IMR-90 (cell line): ENCODE data around the gene LAGE3. TPM values are rescaled to one million over a fixed set of nuclear protein-coding genes. Genes with fewer than 3 reads are reported as not detected.

ENCODE experiments used
- ATAC-seq: fragments of 200-7000 bp; cut with Tn5 transposase; 2 replicates; pipeline ENCODE4 v1.9.1; 2020; ENCODE audit warnings: low read depth, mild to moderate bottlenecking, moderate library complexity
- BruUV-seq: library from RNA; stranded (reverse); fragments of 400-500 nt; replicated peaks from 2 replicates; lab custom pipeline; 2021; lab: Mats Ljungman, UMichigan
- CTCF ChIA-PET: fragments of 300-600 bp; formaldehyde crosslinking; extraction: SDS; loops from one replicate; lab custom pipeline; 2021; ENCODE audit warnings: antibody characterized with exemption; lab: Yijun Ruan, JAX
- POLR2A ChIA-PET: fragments of 300-600 bp; sonication (Branson Sonifier 250); formaldehyde crosslinking; loops from one replicate; lab custom pipeline; 2022; ENCODE audit warnings: antibody characterized with exemption; ENCODE audit not compliant: unreplicated experiment; lab: Charles Lee
- DNase-seq: peaks from one replicate; pipeline ENCODE4 v3.0.0; 2013
- H2AFZ ChIP-seq: replicated peaks from 2 replicates; pipeline ENCODE3; 2013; ENCODE audit warnings: low read length, mild to moderate bottlenecking; ENCODE audit not compliant: poor library complexity
- H2AK5ac ChIP-seq: 2 replicates; pipeline ENCODE4 v1.6.1; 2013; ENCODE audit warnings: low read depth, low read length, inconsistent platforms
- H2AK9ac ChIP-seq: replicated peaks from 2 replicates; pipeline ENCODE3; 2013; ENCODE audit warnings: mild to moderate bottlenecking, low read depth, low read length, moderate library complexity; ENCODE audit not compliant: poor library complexity
- H2BK120ac ChIP-seq: 2 replicates; pipeline ENCODE4 v1.6.1; 2013; ENCODE audit warnings: low read depth, low read length, inconsistent platforms
- H2BK15ac ChIP-seq: 3 replicates; pipeline ENCODE4 v1.6.1; 2013; ENCODE audit warnings: low read depth, low read length, inconsistent platforms
- H2BK20ac ChIP-seq: 2 replicates; pipeline ENCODE4 v1.6.1; 2013; ENCODE audit warnings: low read depth, mild to moderate bottlenecking, inconsistent platforms, low read length, moderate library complexity
- H2BK5ac ChIP-seq: 2 replicates; pipeline ENCODE4 v1.6.1; 2013; ENCODE audit warnings: mild to moderate bottlenecking, low read depth, low read length, inconsistent platforms; ENCODE audit not compliant: poor library complexity, severe bottlenecking
- H3K14ac ChIP-seq: replicated peaks from 2 replicates; pipeline ENCODE4 v1.6.1; 2013; ENCODE audit warnings: low read depth, low read length, inconsistent platforms
- H3K18ac ChIP-seq: 2 replicates; pipeline ENCODE4 v1.6.1; 2013; ENCODE audit warnings: low read depth, low read length, control low read depth
- H3K23ac ChIP-seq: 2 replicates; pipeline ENCODE4 v1.6.1; 2013; ENCODE audit warnings: low read depth, low read length, inconsistent platforms
- H3K27ac ChIP-seq: 2 replicates; pipeline ENCODE4 v1.5.1; 2013; ENCODE audit warnings: mild to moderate bottlenecking, control low read depth, low read length; ENCODE audit not compliant: insufficient read depth
- H3K27me3 ChIP-seq: 2 replicates; pipeline ENCODE4 v1.6.1; 2013; ENCODE audit warnings: low read length; ENCODE audit not compliant: control insufficient read depth, insufficient read depth
- H3K36me3 ChIP-seq: 2 replicates; pipeline ENCODE4 v1.6.1; 2013; ENCODE audit warnings: low read length, mixed read lengths; ENCODE audit not compliant: control insufficient read depth, insufficient read depth
- H3K4ac ChIP-seq: 2 replicates; pipeline ENCODE4 v1.6.1; 2013; ENCODE audit warnings: low read depth, low read length, inconsistent platforms
- H3K4me1 ChIP-seq: 2 replicates; pipeline ENCODE4 v1.6.1; 2013; ENCODE audit warnings: low read length, mixed read lengths; ENCODE audit not compliant: control insufficient read depth, insufficient read depth
- H3K4me2 ChIP-seq: 2 replicates; pipeline ENCODE4 v1.6.1; 2013; ENCODE audit warnings: low read depth, mild to moderate bottlenecking, control low read depth, low read length, moderate library complexity
- H3K4me3 ChIP-seq: 2 replicates; pipeline ENCODE4 v1.5.1; 2013; ENCODE audit warnings: low read depth, mild to moderate bottlenecking, control low read depth, low read length, moderate library complexity; ENCODE audit not compliant: insufficient read depth
- H3K56ac ChIP-seq: 2 replicates; pipeline ENCODE4 v1.6.1; 2013; ENCODE audit warnings: low read length, inconsistent platforms; ENCODE audit not compliant: insufficient read depth; ENCODE audit errors: extremely low read depth
- H3K79me1 ChIP-seq, 2 experiments: 2 replicates each; pipeline ENCODE4 v1.6.1; 2013; ENCODE audit warnings: low read length in 2 of 2, inconsistent platforms in 1 of 2, low read depth in 1 of 2
- H3K9ac ChIP-seq: 2 replicates; pipeline ENCODE4 v1.6.1; 2013; ENCODE audit warnings: low read depth, low read length, control low read depth
- H3K9me1 ChIP-seq: 2 replicates; pipeline ENCODE4 v1.6.1; 2013; ENCODE audit warnings: low read length, inconsistent platforms; ENCODE audit not compliant: insufficient read depth
- H3K9me3 ChIP-seq: 2 replicates; pipeline ENCODE4 v1.6.1; 2013; ENCODE audit warnings: low read length; ENCODE audit not compliant: control insufficient read depth, insufficient read depth
- H4K20me1 ChIP-seq: 2 replicates; pipeline ENCODE4 v1.6.1; 2013; ENCODE audit warnings: low read length, inconsistent platforms; ENCODE audit not compliant: insufficient read depth
- H4K5ac ChIP-seq: 2 replicates; pipeline ENCODE4 v1.6.1; 2013; ENCODE audit warnings: mild to moderate bottlenecking, low read depth, low read length, control low read depth
- H4K8ac ChIP-seq, 2 experiments: 2 replicates each; pipeline ENCODE4 v1.6.1; 2013; ENCODE audit warnings: low read depth in 2 of 2, low read length in 2 of 2, control low read depth in 1 of 2, inconsistent platforms in 1 of 2
- H4K91ac ChIP-seq: 2 replicates; pipeline ENCODE4 v1.6.1; 2013; ENCODE audit warnings: low read depth, low read length, inconsistent platforms; ENCODE audit not compliant: insufficient read depth
- MAFK ChIP-seq: IDR thresholded peaks from 2 replicates; pipeline ENCODE4 v1.6.1; 2012; ENCODE audit warnings: low read depth, low read length, improper control_type of control experiment
- WGBS, 2 experiments: methylation state at CpG; one replicate each; pipeline versions ENCODE4 v1.1.5 to v1.1.7; 2013; ENCODE audit warnings: missing lambda C conversion rate in 2 of 2; ENCODE audit not compliant: insufficient read length in 1 of 2; ENCODE audit errors: extremely low coverage in 2 of 2; 5-methylcytosine and 5-hydroxymethylcytosine counted together
- dilution Hi-C: fragments of 300-500 bp; cut with HindIII; formaldehyde crosslinking; loops from one replicate; pipeline ENCODE4 v1.14.3; 2018; ENCODE audit warnings: low sequenced_read_pairs; ENCODE audit not compliant: unreplicated experiment
- in situ Hi-C: fragments of 300-500 bp; cut with MboI; formaldehyde crosslinking; loops from 3 replicates; pipeline ENCODE4 v1.14.3; 2019; ENCODE audit warnings: low sequenced_read_pairs, inconsistent platforms, mixed read lengths
- intact Hi-C: fragments of 100-400 bp; cut with micrococcal nuclease; formaldehyde crosslinking; loops from 2 replicates; pipeline ENCODE4 v1.10.0; 2022
- polyA plus RNA-seq, 3 experiments: library from polyadenylated mRNA; depleted of rRNA; stranded (reverse); fragments of >200 nt; gene quantifications; 2 replicates each; pipeline ENCODE4 v1.2.3, GENCODE V29; 2012; ENCODE audit warnings: low replicate concordance in 1 of 3
- total RNA-seq: library from RNA; depleted of rRNA; stranded (reverse); fragments of >200 nt; gene quantifications from 2 replicates; pipeline ENCODE4 v1.2.3, GENCODE V29; 2012

Gene LAGE3
- total and polyA plus RNA-seq, 2 of the 4 experiments (the other 2 are of a cell fraction) = 3.6 to 14.8 TPM

GRCh38 chrX:154473683-154474082, 5.4 kb downstream of the LAGE3 start:
- H2BK5ac ChIP-seq = no peak overlapping the region
- H4K5ac ChIP-seq = no peak overlapping the region
- H3K4me2 ChIP-seq = no peak overlapping the region
- no peak overlapping the region for H3K56ac ChIP-seq
- no peaks in the 10 kb centered on the region for H3K27me3 ChIP-seq
- no peak overlapping the region for H2BK15ac ChIP-seq
- ChIA-PET CTCF (no interaction called here), POLR2A (no interaction called here)
- in situ Hi-C loops = no loop called here
- no peak overlapping the region for H3K9ac ChIP-seq
- no peak overlapping the region for H2AK9ac ChIP-seq
- no peak overlapping the region for H3K18ac ChIP-seq
- no peak for TF ChIP-seq MAFK
- H3K36me3 ChIP-seq = peaks cover 37% of the 10 kb centered on the region
- DNase-seq (no peak), ATAC-seq (no peak)
- H3K4me3 ChIP-seq = no peak overlapping the region
- no peak overlapping the region for H3K27ac ChIP-seq
- no peak overlapping the region for H3K23ac ChIP-seq
- peaks cover 2% of the 10 kb centered on the region; the same call in 1 of the 2 replicates for H3K9me3 ChIP-seq
- no peaks in the 10 kb centered on the region; a peak in 1 of 4 replicates for H3K79me1 ChIP-seq
- intact Hi-C loops = no loop called here
- H3K9me1 ChIP-seq = no peaks in the 10 kb centered on the region
- no peak overlapping the region for H2AFZ ChIP-seq
- dilution Hi-C loops = no loop called here
- no peak overlapping the region for H3K4ac ChIP-seq
- no peak overlapping the region for H3K14ac ChIP-seq
- no peaks in the 10 kb centered on the region; the same call in 1 of the 2 replicates for H4K20me1 ChIP-seq
- BruUV-seq = no TSS peak
- no peak overlapping the region for H2BK120ac ChIP-seq
- H2BK20ac ChIP-seq = no peak overlapping the region
- H2AK5ac ChIP-seq = no peak overlapping the region
- no peaks in the 10 kb centered on the region for H3K4me1 ChIP-seq
- H4K8ac ChIP-seq = no peak overlapping the region
- WGBS, 2 experiments = no CpG with 5 or more reads among the region's 7 CpGs
- no peak overlapping the region for H4K91ac ChIP-seq
